SU-DHL-6 (cell line): ENCODE measurements around the gene KCNK6.

ENCODE experiments used
- H2AFZ ChIP-seq: fragments of 200-600 bp; sonication (generic); 2 replicates; pipeline ENCODE4 v1.6.1; 2014; ENCODE audit warnings: low read depth, mild to moderate bottlenecking, moderate library complexity, mixed read lengths, antibody characterized with exemption, low read length; ENCODE audit not compliant: severe bottlenecking
- H3F3A ChIP-seq: fragments of 200-600 bp; shearing (Covaris generic); 2 replicates; pipeline ENCODE4 v1.6.0; 2016; ENCODE audit warnings: antibody characterized with exemption, mild to moderate bottlenecking; ENCODE audit not compliant: insufficient read depth
- H3K27ac ChIP-seq: fragments of 200-600 bp; sonication (generic); 2 replicates; pipeline ENCODE4 v1.5.1; 2016; ENCODE audit warnings: low read depth, mild to moderate bottlenecking, low read length, moderate library complexity, mixed read lengths
- H3K27me3 ChIP-seq: fragments of 200-600 bp; sonication (generic), shearing (Covaris generic); 2 replicates; pipeline ENCODE4 v1.6.0; 2014; ENCODE audit warnings: mild to moderate bottlenecking, low read length
- H3K36me3 ChIP-seq: fragments of 200-600 bp; sonication (generic); 2 replicates; pipeline ENCODE4 v1.6.1; 2014; ENCODE audit warnings: mild to moderate bottlenecking, low read length, mixed read lengths
- H3K4me2 ChIP-seq: fragments of 300-600, 200-600 bp; shearing (Covaris generic), sonication (generic); 2 replicates; pipeline ENCODE4 v1.6.0; 2014; ENCODE audit warnings: low read length, low read depth, mild to moderate bottlenecking; ENCODE audit not compliant: poor library complexity, severe bottlenecking
- H3K4me3 ChIP-seq: fragments of 200-600 bp; sonication (generic); 2 replicates; pipeline ENCODE4 v1.5.1; 2014; ENCODE audit warnings: antibody characterized with exemption, low read length, mild to moderate bottlenecking, mixed read lengths; ENCODE audit not compliant: insufficient read depth, poor library complexity, severe bottlenecking
- H3K79me2 ChIP-seq: fragments of 200-600 bp; sonication (generic); 2 replicates; pipeline ENCODE4 v1.6.1; 2014; ENCODE audit warnings: mild to moderate bottlenecking, low read length, moderate library complexity; ENCODE audit not compliant: insufficient read depth
- H3K9ac ChIP-seq: fragments of 200-600 bp; sonication (generic); 2 replicates; pipeline ENCODE4 v1.7.0; 2014; ENCODE audit warnings: mild to moderate bottlenecking, low read length
- H3K9me2 ChIP-seq: fragments of 200-600 bp; sonication (generic); replicated peaks from 2 replicates; pipeline ENCODE4 v1.6.1; 2014; ENCODE audit warnings: low read length; ENCODE audit not compliant: insufficient read depth
- H3K9me3 ChIP-seq: fragments of 200-600 bp; sonication (generic); 2 replicates; pipeline ENCODE4 v1.6.1; 2014; ENCODE audit warnings: low read length, mixed read lengths; ENCODE audit not compliant: insufficient read depth
- H4K20me1 ChIP-seq: fragments of 200-600 bp; sonication (generic); 2 replicates; pipeline ENCODE4 v1.6.1; 2014; ENCODE audit warnings: low read depth, mild to moderate bottlenecking, antibody characterized with exemption, low read length, moderate library complexity, mixed read lengths
- EZH2phosphoT487 ChIP-seq: fragments of 200-600 bp; sonication (generic), shearing (Covaris generic); conservative IDR thresholded peaks from 2 replicates; pipeline ENCODE4 v1.6.1; 2018; ENCODE audit warnings: mild to moderate bottlenecking, antibody characterized with exemption, low read length, moderate library complexity, mixed read lengths
- TF ChIP-seq, protein P1 (sequence below): fragments of 200-600 bp; sonication (generic); IDR thresholded peaks from one replicate; pipeline ENCODE4 v1.5.1; 2017; ENCODE audit warnings: antibody characterized with exemption, mild to moderate bottlenecking, low read length, moderate library complexity; ENCODE audit not compliant: insufficient read depth, poor library complexity, severe bottlenecking

The KCNK6 gene

DNA sequence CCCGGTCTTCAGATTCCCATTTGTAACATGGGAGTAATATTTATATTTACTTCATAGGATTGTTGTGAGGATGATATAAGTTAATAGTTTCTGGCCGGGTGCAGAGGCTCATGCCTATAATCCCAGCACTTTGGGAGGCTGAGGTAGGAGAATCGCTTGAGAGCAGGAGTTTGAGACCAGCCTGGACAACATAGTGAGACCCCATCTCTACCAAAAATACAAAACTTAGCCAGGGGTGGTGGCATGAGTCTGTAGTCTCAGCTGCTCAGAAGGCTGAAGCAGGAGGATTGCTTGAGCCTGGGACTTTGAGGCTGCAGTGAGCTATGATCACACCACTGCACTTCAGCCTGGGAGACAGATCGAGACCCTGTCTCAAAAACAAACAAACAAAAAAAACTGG lies 27.2 kb downstream of the KCNK6 start:
- Histone ChIP-seq H3F3A (no peaks in the 10 kb centered on the region), H3K4me3 (no peak overlapping the region), H3K36me3 (no peaks in the 10 kb centered on the region), H2AFZ (no peak overlapping the region), H3K9me2 (no peaks in the 10 kb centered on the region), H3K79me2 (no peaks in the 10 kb centered on the region), H3K9ac (no peak overlapping the region), H4K20me1 (no peaks in the 10 kb centered on the region), H3K27ac (no peak overlapping the region), H3K9me3 (no peaks in the 10 kb centered on the region), H3K27me3 (no peaks in the 10 kb centered on the region), H3K4me2 (no peak overlapping the region)
- TF ChIP-seq, protein P1, sequence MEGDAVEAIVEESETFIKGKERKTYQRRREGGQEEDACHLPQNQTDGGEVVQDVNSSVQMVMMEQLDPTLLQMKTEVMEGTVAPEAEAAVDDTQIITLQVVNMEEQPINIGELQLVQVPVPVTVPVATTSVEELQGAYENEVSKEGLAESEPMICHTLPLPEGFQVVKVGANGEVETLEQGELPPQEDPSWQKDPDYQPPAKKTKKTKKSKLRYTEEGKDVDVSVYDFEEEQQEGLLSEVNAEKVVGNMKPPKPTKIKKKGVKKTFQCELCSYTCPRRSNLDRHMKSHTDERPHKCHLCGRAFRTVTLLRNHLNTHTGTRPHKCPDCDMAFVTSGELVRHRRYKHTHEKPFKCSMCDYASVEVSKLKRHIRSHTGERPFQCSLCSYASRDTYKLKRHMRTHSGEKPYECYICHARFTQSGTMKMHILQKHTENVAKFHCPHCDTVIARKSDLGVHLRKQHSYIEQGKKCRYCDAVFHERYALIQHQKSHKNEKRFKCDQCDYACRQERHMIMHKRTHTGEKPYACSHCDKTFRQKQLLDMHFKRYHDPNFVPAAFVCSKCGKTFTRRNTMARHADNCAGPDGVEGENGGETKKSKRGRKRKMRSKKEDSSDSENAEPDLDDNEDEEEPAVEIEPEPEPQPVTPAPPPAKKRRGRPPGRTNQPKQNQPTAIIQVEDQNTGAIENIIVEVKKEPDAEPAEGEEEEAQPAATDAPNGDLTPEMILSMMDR = no peak
- no peak for TF ChIP-seq EZH2phosphoT487

DNA sequence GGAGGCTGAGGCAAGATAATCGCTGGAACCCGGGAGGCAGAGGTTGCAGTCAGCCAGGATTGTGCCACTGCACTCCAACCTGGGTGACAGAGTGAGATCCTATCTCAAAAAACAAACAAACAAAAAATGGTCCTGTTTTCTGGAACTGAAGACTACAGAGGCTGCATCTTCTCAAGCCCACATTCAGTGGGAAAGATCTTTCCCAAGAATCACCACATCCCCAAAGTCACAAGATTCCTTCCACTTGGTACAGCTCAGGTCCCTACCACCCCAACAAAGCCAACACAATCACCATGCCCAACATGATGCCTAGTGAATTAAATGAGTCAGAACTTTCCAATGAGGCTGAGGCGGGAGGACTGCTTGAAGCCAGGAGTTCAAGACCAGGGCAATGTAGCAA lies 31.2 kb downstream of the KCNK6 start:
- no peaks in the 10 kb centered on the region for H3K9me2 ChIP-seq
- H4K20me1 ChIP-seq = no peaks in the 10 kb centered on the region
- no peak overlapping the region for H2AFZ ChIP-seq
- H3K27me3 ChIP-seq = no peaks in the 10 kb centered on the region
- no peaks in the 10 kb centered on the region for H3K36me3 ChIP-seq
- H3K4me2 ChIP-seq = no peak overlapping the region
- no peaks in the 10 kb centered on the region for H3K9me3 ChIP-seq
- no peak for TF ChIP-seq EZH2phosphoT487
- TF ChIP-seq, protein P1 = no peak
- H3K79me2 ChIP-seq = no peaks in the 10 kb centered on the region
- no peak overlapping the region for H3K4me3 ChIP-seq
- no peak overlapping the region for H3K9ac ChIP-seq
- H3F3A ChIP-seq = no peaks in the 10 kb centered on the region
- H3K27ac ChIP-seq = no peak overlapping the region

DNA sequence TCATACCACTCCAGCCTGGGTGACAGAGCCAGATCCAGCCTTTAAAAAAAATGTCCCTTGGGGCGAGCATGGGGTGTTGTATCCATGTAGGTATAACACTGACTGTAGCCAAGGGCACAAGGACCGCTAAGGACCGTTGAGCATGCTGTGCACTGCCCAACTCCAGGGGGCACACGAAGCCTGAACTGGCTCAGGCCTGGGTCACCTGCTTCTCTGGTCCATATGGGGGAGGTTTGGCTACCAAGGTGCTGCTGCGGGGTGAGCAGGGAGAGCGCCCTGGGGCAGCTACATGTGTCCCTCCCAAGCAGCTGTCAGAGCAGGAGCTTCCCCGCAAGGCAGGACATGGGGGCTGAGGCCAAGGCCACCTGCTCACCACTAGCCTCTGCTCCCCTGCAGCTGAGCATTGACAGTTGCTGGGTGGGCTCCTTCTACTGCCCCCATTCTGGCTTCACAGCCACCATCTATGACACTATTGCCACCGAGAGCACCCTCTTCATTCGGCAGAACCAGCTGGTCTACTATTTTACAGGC lies 32.3 kb downstream of the KCNK6 start:
- H2AFZ ChIP-seq = no peak overlapping the region
- no peaks in the 10 kb centered on the region for H3K9me3 ChIP-seq
- H3F3A ChIP-seq = no peaks in the 10 kb centered on the region
- H3K79me2 ChIP-seq = no peaks in the 10 kb centered on the region
- H3K9ac ChIP-seq = no peak overlapping the region
- H3K27ac ChIP-seq = no peak overlapping the region
- no peaks in the 10 kb centered on the region for H3K27me3 ChIP-seq
- no peaks in the 10 kb centered on the region for H3K36me3 ChIP-seq
- no peaks in the 10 kb centered on the region for H3K9me2 ChIP-seq
- H3K4me3 ChIP-seq = no peak overlapping the region
- H3K4me2 ChIP-seq = no peak overlapping the region
- TF ChIP-seq, protein P1 = no peak
- no peak for TF ChIP-seq EZH2phosphoT487
- no peaks in the 10 kb centered on the region for H4K20me1 ChIP-seq
